GM21390 (cell line): ENCODE results near the gene SLC10A7.
"Not testable (repeated sequence)": the region's sequence is repeated elsewhere in the genome, so short reads cannot be mapped to it uniquely, and the experiment has no call there.

Experiments
- ATAC-seq: cut with Tn5 transposase; IDR thresholded peaks from one replicate; pipeline ENCODE4 v1.9.1; 2021; ENCODE audit not compliant: unreplicated experiment

SLC10A7 gene

DNA sequence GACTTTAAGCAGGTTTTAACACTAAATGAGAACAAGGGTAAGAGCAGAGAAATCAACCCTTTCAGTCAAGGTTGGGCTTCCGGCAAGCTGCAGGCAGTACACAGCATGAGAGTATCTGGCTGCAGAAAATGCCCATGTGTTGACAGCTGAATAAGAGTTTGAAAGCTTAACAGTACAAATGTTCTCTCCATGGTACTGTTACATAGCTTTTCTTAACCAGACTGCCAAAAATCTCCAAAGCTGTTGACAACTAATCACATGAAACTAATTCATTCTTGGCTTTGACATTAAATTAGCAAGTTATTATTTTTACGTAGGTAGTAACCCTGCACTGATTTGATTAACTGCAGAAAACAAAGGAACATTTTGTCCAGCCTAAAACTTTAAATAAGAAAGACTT, 153.5 kb downstream of the SLC10A7 start:
- ATAC-seq = no peak

DNA sequence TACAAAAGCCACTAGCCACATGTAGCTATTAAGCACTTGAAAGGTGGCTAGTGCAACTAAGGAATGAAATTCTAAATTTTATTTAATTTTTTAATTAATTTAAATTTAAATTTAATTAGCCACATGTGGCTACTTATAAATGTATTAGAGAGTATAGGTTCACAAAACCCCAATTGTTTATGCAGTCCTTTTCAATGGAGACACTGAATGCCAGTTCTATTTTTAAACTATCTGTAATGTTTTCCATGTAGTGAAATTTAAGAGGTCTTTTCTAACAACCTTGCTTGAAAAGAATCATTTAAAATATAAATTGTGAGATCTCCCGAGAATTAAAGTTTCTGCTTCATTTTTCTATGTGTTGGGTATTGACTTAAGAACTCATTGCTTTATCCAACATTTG, 154.4 kb downstream of the SLC10A7 start:
- ATAC-seq = no peak

DNA sequence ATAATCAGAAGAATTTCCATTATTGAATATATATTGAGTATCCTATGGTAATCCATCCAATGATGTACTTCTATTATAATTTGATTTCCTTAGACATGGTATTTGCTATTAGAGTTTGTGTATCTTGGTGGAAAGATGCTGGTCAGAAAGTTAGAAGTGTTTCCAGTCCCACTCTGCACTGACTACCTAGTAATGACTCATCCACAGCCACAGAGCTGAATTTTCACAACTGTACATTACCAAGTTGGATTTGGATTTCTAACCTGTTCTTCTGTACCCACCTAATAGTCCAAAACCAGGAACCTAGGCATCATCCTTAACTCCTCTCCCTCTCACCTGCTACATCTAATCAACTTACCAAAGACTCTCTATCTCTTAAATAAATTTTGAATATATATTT, 162.0 kb downstream of the SLC10A7 start:
- no peak for ATAC-seq

DNA sequence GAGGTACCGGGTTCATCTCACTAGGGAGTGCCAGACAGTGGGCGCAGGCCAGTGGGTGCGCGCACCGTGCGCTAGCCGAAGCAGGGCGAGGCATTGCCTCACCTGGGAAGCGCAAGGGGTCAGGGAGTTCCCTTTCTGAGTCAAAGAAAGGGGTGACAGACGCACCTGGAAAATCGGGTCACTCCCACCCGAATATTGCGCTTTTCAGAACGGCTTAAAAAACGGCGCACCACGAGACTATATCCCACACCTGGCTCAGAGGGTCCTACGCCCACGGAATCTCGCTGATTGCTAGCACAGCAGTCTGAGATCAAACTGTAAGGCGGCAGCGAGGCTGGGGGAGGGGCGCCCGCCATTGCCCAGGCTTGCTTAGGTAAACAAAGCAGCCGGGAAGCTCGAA, 171.6 kb downstream of the SLC10A7 start:
- ATAC-seq = not testable (repeated sequence)

DNA sequence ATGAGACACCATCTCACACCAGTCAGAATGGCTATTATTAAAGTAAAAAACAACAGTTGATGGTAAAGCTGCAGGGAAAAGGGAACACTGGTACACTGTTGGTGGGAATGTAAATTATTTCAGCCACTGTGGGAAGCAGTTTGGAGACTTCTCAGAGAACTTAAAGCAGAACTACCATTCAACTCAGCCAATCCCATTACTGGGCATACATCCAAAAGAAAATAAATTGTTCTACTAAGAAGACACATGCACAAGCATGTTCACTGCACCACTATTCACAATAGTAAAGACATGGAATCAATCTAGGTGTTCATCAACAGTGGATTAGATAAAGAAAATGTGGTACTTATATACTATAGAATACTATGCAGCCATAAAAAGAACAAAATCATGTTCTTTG, 172.4 kb downstream of the SLC10A7 start:
- ATAC-seq = no peak

DNA sequence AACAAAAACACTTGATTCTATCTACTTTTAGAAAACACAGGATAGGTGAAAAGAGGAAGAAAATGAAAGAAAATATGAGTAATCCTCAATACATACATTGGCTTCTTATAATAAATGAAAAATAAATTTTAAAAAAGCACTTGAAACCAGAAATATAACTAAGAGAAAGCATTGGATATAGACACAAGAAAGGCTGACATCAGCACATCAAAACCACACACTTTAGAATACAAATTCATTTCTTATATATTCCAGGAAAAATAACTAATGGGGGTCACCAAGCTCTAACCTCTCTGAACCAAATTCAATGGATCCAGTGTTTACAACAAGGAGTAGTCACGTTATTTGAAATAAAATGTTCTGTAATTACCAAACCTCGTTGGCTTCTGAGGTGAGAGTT, 173.9 kb downstream of the SLC10A7 start:
- ATAC-seq = no peak

DNA sequence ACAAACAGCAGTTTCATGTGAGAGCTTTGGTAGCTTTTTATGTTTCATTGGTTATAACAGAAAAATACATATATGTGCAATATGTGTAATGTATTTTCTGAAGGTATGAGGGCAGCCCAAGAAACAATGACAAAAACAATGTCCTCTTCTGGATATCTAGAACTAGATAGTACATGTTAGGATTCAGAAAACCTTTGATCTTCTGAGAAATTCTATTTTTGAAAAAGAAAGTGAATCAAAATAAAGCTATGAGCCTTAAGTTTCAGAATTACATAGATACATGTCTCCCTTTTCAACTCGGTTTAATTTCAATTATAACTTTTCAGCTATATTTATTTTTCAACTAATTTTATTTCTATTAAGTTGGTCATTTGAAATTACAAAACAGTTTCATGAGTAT, 175.5 kb downstream of the SLC10A7 start:
- no peak for ATAC-seq

DNA sequence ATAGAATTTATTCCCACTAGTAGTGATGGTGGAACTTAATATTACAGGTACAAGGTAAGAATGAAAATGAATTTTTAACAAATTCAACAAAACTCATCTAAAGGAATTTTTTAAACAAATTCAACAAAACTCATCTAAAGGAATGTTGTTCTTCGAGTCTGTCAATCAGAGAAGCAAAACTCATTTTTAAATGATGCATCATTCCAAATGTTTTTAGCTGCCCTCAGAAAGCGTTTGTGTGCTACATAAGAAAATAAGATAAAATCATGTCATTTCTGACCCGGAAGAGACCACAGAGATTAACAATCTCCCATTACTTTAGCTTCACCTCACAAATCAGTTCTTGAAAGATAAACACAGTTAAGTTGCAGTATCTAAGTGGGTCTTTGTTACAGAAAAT, 178.0 kb downstream of the SLC10A7 start:
- ATAC-seq = no peak

DNA sequence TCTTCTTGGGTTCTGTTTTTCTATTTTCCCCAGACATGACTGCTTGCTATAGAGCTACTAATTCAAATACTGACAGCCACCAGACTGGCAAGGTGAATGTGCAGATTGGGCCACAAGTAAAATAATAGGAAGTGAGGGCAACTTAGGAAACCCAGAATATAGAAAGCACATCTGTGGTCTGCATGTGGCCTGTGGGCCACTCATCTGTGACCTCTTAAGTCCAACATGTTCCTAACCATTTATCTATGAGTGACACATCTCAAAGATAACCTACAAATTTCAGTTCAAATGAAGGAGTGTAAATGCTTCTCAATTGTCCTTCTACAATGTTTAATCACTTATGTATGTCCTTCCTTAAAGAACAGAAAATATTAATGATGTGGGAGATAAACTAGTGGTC, 178.5 kb downstream of the SLC10A7 start:
- peak; percentile 78 for ATAC-seq

DNA sequence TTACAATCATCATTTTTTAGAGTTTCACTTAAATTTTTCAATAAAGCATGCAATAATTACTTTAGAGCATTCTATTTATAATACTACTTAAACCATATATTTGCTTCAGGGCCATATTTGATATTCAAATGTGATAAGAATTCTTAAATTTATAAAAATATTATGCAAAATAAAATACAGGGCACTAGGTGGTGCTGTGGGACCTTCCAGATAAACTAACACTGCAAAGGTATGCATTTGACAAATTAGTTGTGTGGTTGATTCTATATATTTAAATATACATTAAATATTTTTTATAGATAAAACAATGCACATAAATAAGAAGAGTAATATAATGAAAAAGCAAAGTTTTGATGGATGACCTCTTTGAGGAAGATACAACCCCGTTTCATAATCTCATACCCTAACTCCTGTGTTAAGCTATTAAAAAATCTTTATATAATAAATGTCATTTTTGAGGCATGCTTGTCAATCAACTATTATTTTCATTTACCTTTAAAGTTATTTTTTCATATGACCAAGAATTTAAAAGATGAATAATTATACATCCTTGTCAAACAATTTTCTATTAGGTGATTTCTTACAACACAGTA, 179.0 kb downstream of the SLC10A7 start:
- ATAC-seq = no peak

DNA sequence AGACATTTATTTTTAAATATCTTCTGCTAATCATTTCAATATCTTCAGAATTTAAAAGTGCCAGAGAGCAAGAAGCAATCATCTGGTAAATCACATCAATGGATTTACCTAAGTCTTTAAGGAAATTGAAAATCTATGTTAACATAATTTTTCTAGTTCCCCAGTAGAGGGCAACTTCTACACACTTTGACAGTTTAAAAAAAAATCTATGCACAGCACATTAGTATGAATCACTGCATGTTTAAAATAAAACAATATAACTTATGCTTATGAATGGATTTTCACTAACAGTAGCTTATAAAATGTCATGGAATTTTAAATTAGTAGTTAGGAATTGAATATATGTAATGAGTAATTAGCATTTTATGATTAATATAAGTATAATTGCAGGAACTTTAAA, 180.9 kb downstream of the SLC10A7 start:
- no peak for ATAC-seq

DNA sequence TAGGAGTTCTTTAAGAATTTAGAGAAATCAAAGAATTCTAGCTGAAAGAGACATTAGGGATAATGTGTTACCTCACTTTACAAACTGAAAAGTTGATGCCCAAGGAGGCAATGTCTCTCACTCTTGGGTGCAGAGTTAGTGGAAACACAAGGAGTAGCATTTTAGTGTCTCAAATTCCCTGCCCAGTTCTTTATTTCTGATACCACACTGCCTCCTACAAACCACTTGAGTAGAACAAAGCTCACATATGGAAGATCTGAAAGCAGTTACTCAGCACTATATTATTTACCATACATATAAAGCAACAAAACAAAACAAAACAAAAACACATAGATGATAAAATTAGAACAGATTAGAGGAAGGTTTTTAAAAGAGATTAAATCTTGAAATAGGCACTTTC, 183.2 kb downstream of the SLC10A7 start:
- ATAC-seq = no peak

DNA sequence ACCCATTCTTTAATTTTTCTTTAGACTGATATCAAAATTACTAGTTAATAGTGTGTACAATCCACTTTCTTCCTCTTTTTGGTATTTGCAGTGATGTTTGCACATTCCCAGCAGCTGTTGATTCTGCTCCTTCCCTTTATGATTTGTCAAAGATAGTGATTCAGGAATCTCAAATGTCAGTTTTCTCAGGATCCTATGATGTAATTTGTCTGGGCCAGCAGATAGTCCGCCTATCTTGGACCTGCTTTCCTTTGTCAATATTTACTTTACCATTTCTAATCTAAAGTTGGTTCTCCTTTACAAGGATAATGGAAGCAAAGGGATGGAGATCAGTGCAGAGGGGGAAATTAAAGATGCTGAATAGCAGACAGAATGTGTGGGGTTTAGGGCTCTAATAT, 185.3 kb downstream of the SLC10A7 start:
- no peak for ATAC-seq

DNA sequence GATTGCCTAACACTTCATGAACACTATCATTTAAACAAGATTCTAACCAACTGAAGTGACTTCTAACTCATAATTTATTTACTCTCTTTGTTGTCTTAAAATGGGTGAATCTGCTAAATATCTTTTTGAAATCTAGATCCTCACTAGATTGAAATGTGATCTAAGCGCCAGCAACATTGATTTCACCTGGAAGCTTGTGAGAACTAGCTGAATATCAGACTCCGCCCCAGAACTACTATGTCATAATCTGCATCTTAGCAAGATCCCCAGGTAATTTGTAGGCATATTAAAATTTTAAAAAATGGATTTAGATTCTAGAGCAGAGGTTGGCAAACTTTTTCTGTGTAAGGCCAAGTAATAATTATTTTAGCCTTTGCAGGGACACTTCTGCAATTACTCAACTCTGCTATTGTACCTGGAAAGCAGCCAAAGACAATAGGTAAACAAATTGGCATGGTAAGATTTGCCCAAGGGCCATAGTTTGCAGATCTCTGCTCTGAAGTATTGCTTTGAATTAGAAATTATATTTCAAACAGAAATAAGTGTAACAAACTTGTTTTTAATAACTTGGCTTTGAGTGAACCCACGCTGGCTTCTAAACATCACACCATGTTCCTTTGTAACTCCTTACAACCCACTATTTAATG, 185.9 kb downstream of the SLC10A7 start:
- no peak for ATAC-seq

DNA sequence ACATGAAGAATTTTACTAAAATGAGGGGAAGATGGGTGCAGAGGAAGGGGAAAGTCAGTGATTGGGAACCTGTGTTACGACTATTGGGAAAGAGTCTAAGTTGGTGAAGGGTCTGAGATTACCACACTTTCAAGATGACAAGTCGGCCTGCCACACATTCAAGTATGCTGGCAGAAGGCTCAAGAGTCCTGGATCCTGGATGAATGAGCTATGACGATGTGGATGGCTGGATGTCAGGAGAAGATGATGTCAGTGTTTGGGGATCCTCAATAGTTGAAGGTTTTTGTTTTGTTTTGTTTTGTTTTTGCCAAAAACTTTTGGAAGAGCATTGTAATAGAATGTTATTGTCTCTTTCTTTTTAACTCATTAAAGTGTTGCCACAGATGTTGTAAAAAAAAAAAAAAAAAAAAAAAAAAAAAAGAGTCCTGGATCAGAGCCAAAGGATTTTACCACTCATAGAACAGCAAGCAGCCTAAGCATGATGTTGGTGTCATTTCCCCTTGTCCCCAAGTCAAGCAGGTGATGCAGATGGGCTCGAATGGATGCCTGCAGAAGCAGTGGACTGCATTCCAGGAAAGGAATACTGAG, 186.8 kb downstream of the SLC10A7 start:
- no peak for ATAC-seq

DNA sequence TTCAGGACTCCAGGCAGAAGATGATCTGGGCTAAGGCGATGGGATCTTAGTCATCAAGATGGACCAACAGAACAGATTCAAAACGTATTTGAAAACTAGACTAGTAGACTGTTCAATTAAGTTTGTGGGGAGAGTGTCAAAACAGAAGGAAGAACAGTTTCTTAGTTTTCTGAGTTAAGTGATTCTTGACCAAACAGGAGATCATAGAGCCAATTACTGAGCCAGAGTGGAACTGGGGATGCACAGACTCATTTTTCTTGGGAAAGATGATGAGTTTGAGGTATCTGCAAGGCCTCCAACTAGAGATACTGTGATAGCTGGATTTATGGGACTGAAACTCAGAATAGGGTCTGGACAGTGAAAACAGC, 187.9 kb downstream of the SLC10A7 start:
- ATAC-seq = no peak

DNA sequence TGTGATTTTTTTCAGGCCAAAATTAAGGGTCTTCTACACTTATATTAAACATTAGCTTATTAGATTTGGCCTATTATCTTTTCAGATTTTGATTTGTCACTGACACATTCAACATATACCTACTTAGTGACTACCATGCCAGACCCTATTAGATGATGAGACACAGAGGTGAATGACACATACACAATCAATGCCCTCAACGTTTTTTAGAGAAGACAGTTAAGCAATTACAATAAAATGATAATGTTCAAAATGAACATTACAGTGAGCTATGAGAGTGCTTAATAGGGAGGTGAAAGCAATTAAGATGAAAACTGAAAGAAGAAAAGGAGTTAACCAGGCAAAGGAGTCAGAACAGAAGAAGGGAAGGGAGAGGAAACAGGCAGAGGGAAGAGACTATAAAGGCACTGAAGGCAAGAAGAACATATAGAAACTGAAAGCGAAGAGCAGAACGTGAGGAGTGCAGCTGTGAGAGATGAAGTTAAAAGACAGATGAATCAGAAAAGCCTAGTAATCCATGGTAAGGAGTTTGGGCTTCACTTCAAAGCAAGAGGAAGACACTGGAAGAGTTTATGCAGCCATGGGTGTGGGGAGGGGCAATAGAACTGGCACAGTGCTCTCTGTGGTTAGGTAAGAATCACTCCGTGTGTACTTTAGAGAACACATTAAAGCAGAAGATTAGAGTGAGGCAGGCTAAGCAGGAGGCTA, 188.4 kb downstream of the SLC10A7 start:
- ATAC-seq = peak; percentile 89

DNA sequence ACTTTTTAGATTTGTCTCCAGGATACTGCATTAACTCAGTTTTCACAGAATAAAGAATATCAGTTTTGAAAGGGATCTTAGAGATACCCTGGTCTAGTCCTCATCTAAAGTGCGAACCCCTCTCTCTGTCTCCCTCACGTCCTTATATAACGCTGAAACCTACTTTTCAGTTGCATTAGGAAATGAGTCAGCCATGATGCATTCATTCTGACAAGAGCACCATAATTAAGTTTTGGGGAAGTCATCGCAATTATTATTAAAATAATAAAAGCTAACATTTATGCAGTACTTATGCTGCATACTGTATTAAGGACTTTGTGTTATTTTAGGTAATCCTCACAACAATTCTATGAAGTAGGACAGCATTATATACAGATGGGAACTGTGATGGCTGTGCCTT, 191.3 kb downstream of the SLC10A7 start:
- no peak for ATAC-seq

DNA sequence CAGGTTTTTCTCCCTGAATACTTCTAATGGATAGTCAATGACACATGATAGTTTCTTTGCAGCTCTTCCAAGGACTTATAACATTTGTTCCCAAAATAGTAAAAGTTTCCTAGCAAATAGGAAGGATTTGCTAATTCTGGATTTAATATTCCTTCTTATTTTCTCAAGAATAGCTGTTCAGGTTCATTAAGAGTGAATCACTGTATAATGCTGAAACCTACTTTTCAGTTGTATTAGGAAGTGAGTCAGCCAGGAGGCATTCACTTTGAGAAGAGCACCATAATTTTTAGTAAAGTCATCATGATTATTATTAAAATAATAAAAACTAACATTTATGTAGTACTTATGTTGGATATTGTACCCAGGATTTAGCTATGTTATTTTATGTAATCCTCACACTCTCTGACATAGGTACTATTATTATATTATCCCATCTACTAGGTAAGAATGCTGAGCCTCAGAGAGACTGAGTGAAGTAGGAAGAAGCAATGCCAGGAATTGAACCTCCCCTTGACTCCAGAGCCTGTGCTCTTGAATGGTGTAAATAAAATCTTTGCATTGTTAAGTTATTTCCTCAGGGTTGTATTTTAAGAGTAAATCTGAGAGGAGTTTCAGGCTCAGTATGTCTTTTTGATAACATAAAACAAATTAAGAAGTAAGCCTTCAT, 192.6 kb downstream of the SLC10A7 start:
- no peak for ATAC-seq

DNA sequence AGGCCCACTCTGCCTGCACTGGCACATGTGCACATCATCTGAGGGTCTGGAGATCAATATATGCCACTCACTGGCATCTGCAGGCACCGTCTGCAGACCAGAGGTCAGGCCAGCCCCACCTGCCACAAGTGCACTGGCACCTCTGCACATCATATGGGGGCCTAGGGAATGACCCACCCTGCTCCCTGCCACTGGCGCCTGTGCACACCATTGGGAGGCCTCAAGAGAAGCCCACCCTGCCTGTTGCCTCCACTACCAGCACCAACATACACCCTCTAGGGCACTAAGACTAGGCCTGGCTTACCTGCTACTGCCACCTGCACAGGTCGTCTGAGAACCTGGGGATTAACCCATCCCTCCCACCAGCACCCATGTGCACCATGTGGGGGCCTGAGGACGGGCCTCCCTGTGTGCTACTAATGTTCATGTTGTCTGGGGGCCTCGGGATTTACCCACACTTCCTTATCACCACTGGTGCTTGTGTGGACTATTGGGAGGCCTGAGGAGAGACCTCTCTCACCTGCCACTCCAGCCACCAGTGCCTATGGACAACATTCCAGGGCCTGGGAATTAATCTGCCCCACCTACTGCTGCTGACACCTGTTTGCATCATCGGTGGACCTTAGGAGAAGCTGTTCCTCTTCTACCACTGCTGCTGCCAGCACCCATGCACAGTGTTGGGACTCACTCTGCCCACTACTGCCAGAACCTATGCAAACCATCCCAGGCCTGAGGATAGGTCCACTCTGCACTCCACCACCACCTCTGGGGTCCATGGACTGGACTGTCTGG, 193.7 kb downstream of the SLC10A7 start:
- no peak for ATAC-seq

DNA sequence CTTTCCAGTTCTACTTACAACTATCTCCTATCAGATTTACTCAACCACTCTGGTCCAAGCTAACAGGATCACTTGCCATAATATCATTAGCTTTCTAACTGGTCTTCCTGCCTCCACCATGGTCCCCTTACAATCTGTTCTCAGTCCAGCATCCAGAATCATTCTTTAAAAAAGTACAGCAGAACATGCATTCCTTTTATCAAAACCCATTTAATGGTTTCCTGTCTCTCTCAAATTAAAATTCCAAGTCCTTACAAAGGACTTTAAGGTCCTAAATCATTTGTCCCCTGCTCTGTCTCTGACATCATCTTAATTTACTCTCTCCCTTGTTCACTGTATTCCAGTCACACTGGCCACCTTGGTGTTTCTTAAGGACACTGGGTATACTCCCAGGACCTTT, 202.8 kb downstream of the SLC10A7 start:
- no peak for ATAC-seq
